NCI-H2107 treated with DMSO at 0.1 percent for 48 hours (cell line): Measurements from ENCODE around the gene ZBTB34.
A peak's percentile ranks its signal among the peaks of the same experiment; 100 is the strongest.

Experiments used
- DNase-seq: peaks from one replicate; lab custom pipeline; 2025; ENCODE audit not compliant: unreplicated experiment; lab: John Stamatoyannopoulos, UW

Gene ZBTB34

GRCh38 chr9:126915846-126916543 is 55.6 kb downstream of the ZBTB34 start:
- no peak for DNase-seq

- DNase-seq: no peak
Observed at GRCh38 chr9:126916909-126917308, 56.5 kb downstream of the ZBTB34 start.

GRCh38 chr9:126919193-126919592 is 58.8 kb downstream of the ZBTB34 start:
- DNase-seq: no peak

GRCh38 chr9:126925876-126926275 is 65.4 kb downstream of the ZBTB34 start:
- no peak for DNase-seq

GRCh38 chr9:126926364-126926763 is 65.9 kb downstream of the ZBTB34 start:
- no peak for DNase-seq

- DNase-seq: peak; percentile 63
Observed at GRCh38 chr9:126927419-126927818, 67.0 kb downstream of the ZBTB34 start.

GRCh38 chr9:126932871-126933321 is 72.5 kb downstream of the ZBTB34 start:
- no peak for DNase-seq

GRCh38 chr9:126933334-126933980 is 73.0 kb downstream of the ZBTB34 start:
- DNase-seq: no peak

- DNase-seq: no peak
Observed at GRCh38 chr9:126934441-126934840, 74.0 kb downstream of the ZBTB34 start.
